Neural progenitor cell (in vitro differentiated cells): Measurements from ENCODE around the gene P2RX4. TPM values are rescaled to one million over a fixed set of nuclear protein-coding genes. Genes with fewer than 3 reads are reported as not detected.

Source experiments
- DNase-seq: peaks from one replicate; pipeline ENCODE4 v3.0.0-alpha.2; 2016; ENCODE audit warnings: low spot score
- H2AFZ ChIP-seq: fragments of 200-600 bp; sonication (generic); replicated peaks from 2 replicates; pipeline ENCODE4 v1.6.1; 2016; ENCODE audit warnings: antibody characterized with exemption
- H3F3A ChIP-seq: fragments of 200-600 bp; sonication (generic); 2 replicates; pipeline ENCODE4 v1.6.1; 2016; ENCODE audit warnings: antibody characterized with exemption, low read depth
- H3K27ac ChIP-seq: fragments of 200-600 bp; sonication (generic); 2 replicates; pipeline ENCODE4 v1.5.1; 2016; ENCODE audit warnings: mild to moderate bottlenecking
- H3K27me3 ChIP-seq: fragments of 200-600 bp; sonication (generic); 2 replicates; pipeline ENCODE4 v1.6.1; 2016; ENCODE audit warnings: mild to moderate bottlenecking, moderate library complexity
- H3K36me3 ChIP-seq: fragments of 200-600 bp; sonication (generic); 2 replicates; pipeline ENCODE4 v1.5.1; 2016
- H3K4me1 ChIP-seq: fragments of 200-600 bp; sonication (generic); 2 replicates; pipeline ENCODE4 v1.6.1; 2016; ENCODE audit warnings: mixed run types
- H3K4me2 ChIP-seq: fragments of 200-600 bp; sonication (generic); 2 replicates; pipeline ENCODE4 v1.6.1; 2016
- H3K4me3 ChIP-seq: fragments of 200-600 bp; sonication (generic); 2 replicates; pipeline ENCODE4 v1.5.1; 2016
- H3K79me2 ChIP-seq: fragments of 200-600 bp; sonication (generic); 2 replicates; pipeline ENCODE4 v1.6.1; 2016; ENCODE audit warnings: low read depth
- H3K9ac ChIP-seq: fragments of 200-600 bp; sonication (generic); 2 replicates; pipeline ENCODE4 v1.6.1; 2016
- H3K9me3 ChIP-seq: fragments of 200-600 bp; sonication (generic); 2 replicates; pipeline ENCODE4 v1.5.1; 2016; ENCODE audit warnings: low read depth
- H4K20me1 ChIP-seq: fragments of 200-600 bp; sonication (generic); 2 replicates; pipeline ENCODE4 v1.6.1; 2016; ENCODE audit warnings: low read depth
- H3K27ac Mint-ChIP-seq: 3 replicates; pipeline ENCODE4 v1.8.0; 2021; ENCODE audit warnings: mixed read lengths
- H3K27me3 Mint-ChIP-seq: 2 replicates; pipeline ENCODE4 v1.8.0; 2022; ENCODE audit warnings: low read depth, mild to moderate bottlenecking, inconsistent platforms, moderate library complexity, mixed read lengths; ENCODE audit not compliant: insufficient read depth
- H3K36me3 Mint-ChIP-seq: 3 replicates; pipeline ENCODE4 v1.8.0; 2021; ENCODE audit warnings: mixed read lengths
- H3K4me1 Mint-ChIP-seq: 3 replicates; pipeline ENCODE4 v1.8.0; 2021; ENCODE audit warnings: mixed read lengths
- H3K4me3 Mint-ChIP-seq: 3 replicates; pipeline ENCODE4 v1.8.0; 2021; ENCODE audit warnings: mild to moderate bottlenecking, moderate library complexity, mixed read lengths
- H3K9me3 Mint-ChIP-seq: 3 replicates; pipeline ENCODE4 v1.8.0; 2020; ENCODE audit warnings: mixed read lengths
- CTCF ChIP-seq: fragments of 200-600 bp; sonication (generic); IDR thresholded peaks from 2 replicates; pipeline ENCODE4 v1.5.1; 2017; ENCODE audit warnings: antibody characterized with exemption, mild to moderate bottlenecking
- EZH2 ChIP-seq: fragments of 200-600 bp; sonication (generic); IDR thresholded peaks from 2 replicates; pipeline ENCODE4 v1.6.1; 2017; ENCODE audit warnings: antibody characterized with exemption, mild to moderate bottlenecking, moderate library complexity
- EZH2phosphoT487 ChIP-seq: fragments of 200-600 bp; sonication (generic); IDR thresholded peaks from 2 replicates; pipeline ENCODE4 v1.6.1; 2017; ENCODE audit warnings: antibody characterized with exemption
- total RNA-seq: library from RNA; depleted of rRNA; stranded (reverse); fragments of >200 nt; gene quantifications from 2 replicates; pipeline ENCODE4 v1.2.3, GENCODE V29; 2015; ENCODE audit warnings: low replicate concordance

The P2RX4 gene
- total RNA-seq, 1 donor from 2014 or later = 10.3 TPM

GRCh38 chr12:121232977-121233627 is 23.2 kb downstream of the P2RX4 start:
- Histone ChIP-seq H3F3A (peaks cover 12% of the 10 kb centered on the region), H3K4me2 (no peak overlapping the region), H3K79me2 (no peaks in the 10 kb centered on the region), H3K4me1 (peaks cover 3% of the 10 kb centered on the region), H3K9me3 (no peaks in the 10 kb centered on the region), H2AFZ (no peak overlapping the region), H3K27ac (peak overlapping the region; percentile 23), H3K36me3 (no peaks in the 10 kb centered on the region), H3K4me3 (no peak overlapping the region), H4K20me1 (no peaks in the 10 kb centered on the region), H3K9ac (no peak overlapping the region), H3K27me3 (no peaks in the 10 kb centered on the region)
- no peak overlapping the region for H3K27ac Mint-ChIP-seq
- H3K4me1 Mint-ChIP-seq = peaks cover 5% of the 10 kb centered on the region
- no peak overlapping the region for H3K4me3 Mint-ChIP-seq
- H3K36me3 Mint-ChIP-seq = peaks cover 5% of the 10 kb centered on the region
- no peak for DNase-seq
- H3K27me3 Mint-ChIP-seq = peaks cover 2% of the 10 kb centered on the region
- no peaks in the 10 kb centered on the region for H3K9me3 Mint-ChIP-seq
- TF ChIP-seq EZH2phosphoT487 = no peak

- Histone ChIP-seq H2AFZ (no peak overlapping the region), H3K27ac (peak overlapping the region; percentile 23)
- H3K27ac Mint-ChIP-seq = no peak overlapping the region
Observed at GRCh38 chr12:121233628-121234020, 23.7 kb downstream of the P2RX4 start.

GRCh38 chr12:121236776-121237175 is 26.8 kb downstream of the P2RX4 start:
- TF ChIP-seq CTCF (no peak), EZH2 (no peak), EZH2phosphoT487 (no peak)
- no peak overlapping the region for H3K27ac Mint-ChIP-seq
- no peaks in the 10 kb centered on the region for H3K36me3 ChIP-seq
- no peak for DNase-seq
- H3F3A ChIP-seq = peaks cover 26% of the 10 kb centered on the region
- H4K20me1 ChIP-seq = no peaks in the 10 kb centered on the region
- H3K4me1 ChIP-seq = peaks cover 32% of the 10 kb centered on the region
- H3K36me3 Mint-ChIP-seq = peaks cover 8% of the 10 kb centered on the region
- H2AFZ ChIP-seq = no peak overlapping the region
- no peak overlapping the region for H3K4me3 Mint-ChIP-seq
- no peaks in the 10 kb centered on the region for H3K9me3 Mint-ChIP-seq
- no peaks in the 10 kb centered on the region for H3K79me2 ChIP-seq
- no peaks in the 10 kb centered on the region for H3K27me3 Mint-ChIP-seq
- H3K27ac ChIP-seq = no peak overlapping the region
- H3K4me3 ChIP-seq = no peak overlapping the region
- no peak overlapping the region for H3K4me2 ChIP-seq
- H3K9me3 ChIP-seq = no peaks in the 10 kb centered on the region
- H3K9ac ChIP-seq = no peak overlapping the region
- H3K27me3 ChIP-seq = no peaks in the 10 kb centered on the region
- H3K4me1 Mint-ChIP-seq = peaks cover 23% of the 10 kb centered on the region

More at GRCh38 chr12:121233628-121234020, 23.7 kb downstream of the P2RX4 start:
- no peak for DNase-seq
- Mint-ChIP-seq H3K9me3 (no peaks in the 10 kb centered on the region), H3K4me1 (peaks cover 7% of the 10 kb centered on the region), H3K4me3 (no peak overlapping the region), H3K27me3 (peaks cover under 1% of the 10 kb centered on the region), H3K36me3 (peaks cover 5% of the 10 kb centered on the region)
- H3K9me3 ChIP-seq = no peaks in the 10 kb centered on the region
- no peak overlapping the region for H3K4me3 ChIP-seq
- TF ChIP-seq CTCF (no peak), EZH2 (no peak), EZH2phosphoT487 (no peak)
- H3K4me2 ChIP-seq = no peak overlapping the region
- H3K79me2 ChIP-seq = no peaks in the 10 kb centered on the region
- no peaks in the 10 kb centered on the region for H3K27me3 ChIP-seq
- no peaks in the 10 kb centered on the region for H4K20me1 ChIP-seq
- H3F3A ChIP-seq = peaks cover 17% of the 10 kb centered on the region
- no peaks in the 10 kb centered on the region for H3K36me3 ChIP-seq
- H3K9ac ChIP-seq = no peak overlapping the region
- peaks cover 8% of the 10 kb centered on the region for H3K4me1 ChIP-seq

- no peak overlapping the region for H3K4me3 Mint-ChIP-seq
- H3K36me3 ChIP-seq = no peaks in the 10 kb centered on the region
- H3K4me2 ChIP-seq = peak overlapping the region; percentile 40
- H3K4me1 ChIP-seq = peaks cover 32% of the 10 kb centered on the region
- peaks cover 8% of the 10 kb centered on the region for H3K36me3 Mint-ChIP-seq
- no peaks in the 10 kb centered on the region for H3K9me3 ChIP-seq
- H4K20me1 ChIP-seq = no peaks in the 10 kb centered on the region
- H3K9me3 Mint-ChIP-seq = no peaks in the 10 kb centered on the region
- DNase-seq = no peak
- H3K9ac ChIP-seq = no peak overlapping the region
- no peaks in the 10 kb centered on the region for H3K79me2 ChIP-seq
- no peaks in the 10 kb centered on the region for H3K27me3 Mint-ChIP-seq
- H3K27ac Mint-ChIP-seq = no peak overlapping the region
- H3K27ac ChIP-seq = peak overlapping the region; percentile 85
- H3F3A ChIP-seq = peaks cover 26% of the 10 kb centered on the region
- H3K4me1 Mint-ChIP-seq = peaks cover 23% of the 10 kb centered on the region
- no peaks in the 10 kb centered on the region for H3K27me3 ChIP-seq
- no peak overlapping the region for H2AFZ ChIP-seq
- no peak for TF ChIP-seq CTCF
- no peak for TF ChIP-seq EZH2
- no peak for TF ChIP-seq EZH2phosphoT487
- H3K4me3 ChIP-seq = no peak overlapping the region
Observed at GRCh38 chr12:121237415-121237814, 27.5 kb downstream of the P2RX4 start.
